ENCODE data around the gene BTBD6. TPM values are rescaled to one million over a fixed set of nuclear protein-coding genes. Genes with fewer than 3 reads are reported as not detected.
A peak's percentile ranks its signal among the peaks of the same experiment; 100 is the strongest.

The BTBD6 gene
- total and polyA plus RNA-seq, 2 experiments from 2014 or later: 2.2 to 11.6 TPM

DNA sequence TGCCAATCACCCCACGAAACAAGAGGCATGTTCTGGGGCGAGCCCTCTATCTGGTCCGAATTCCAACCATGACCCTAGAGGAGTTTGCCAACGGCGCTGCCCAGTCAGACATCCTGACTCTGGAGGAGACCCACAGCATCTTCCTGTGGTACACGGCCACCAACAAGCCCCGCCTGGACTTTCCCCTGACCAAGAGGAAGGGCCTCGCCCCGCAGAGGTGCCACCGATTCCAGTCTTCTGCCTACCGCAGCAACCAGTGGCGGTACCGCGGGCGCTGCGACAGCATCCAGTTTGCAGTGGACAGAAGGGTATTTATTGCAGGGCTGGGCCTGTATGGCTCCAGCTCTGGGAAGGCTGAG, 1.7 kb downstream of the BTBD6 start:
- TF ChIP-seq, protein P1, sequence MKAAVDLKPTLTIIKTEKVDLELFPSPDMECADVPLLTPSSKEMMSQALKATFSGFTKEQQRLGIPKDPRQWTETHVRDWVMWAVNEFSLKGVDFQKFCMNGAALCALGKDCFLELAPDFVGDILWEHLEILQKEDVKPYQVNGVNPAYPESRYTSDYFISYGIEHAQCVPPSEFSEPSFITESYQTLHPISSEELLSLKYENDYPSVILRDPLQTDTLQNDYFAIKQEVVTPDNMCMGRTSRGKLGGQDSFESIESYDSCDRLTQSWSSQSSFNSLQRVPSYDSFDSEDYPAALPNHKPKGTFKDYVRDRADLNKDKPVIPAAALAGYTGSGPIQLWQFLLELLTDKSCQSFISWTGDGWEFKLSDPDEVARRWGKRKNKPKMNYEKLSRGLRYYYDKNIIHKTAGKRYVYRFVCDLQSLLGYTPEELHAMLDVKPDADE (IDR thresholded peaks at IDR 0.05): no peak
- TF ChIP-seq, protein P2, sequence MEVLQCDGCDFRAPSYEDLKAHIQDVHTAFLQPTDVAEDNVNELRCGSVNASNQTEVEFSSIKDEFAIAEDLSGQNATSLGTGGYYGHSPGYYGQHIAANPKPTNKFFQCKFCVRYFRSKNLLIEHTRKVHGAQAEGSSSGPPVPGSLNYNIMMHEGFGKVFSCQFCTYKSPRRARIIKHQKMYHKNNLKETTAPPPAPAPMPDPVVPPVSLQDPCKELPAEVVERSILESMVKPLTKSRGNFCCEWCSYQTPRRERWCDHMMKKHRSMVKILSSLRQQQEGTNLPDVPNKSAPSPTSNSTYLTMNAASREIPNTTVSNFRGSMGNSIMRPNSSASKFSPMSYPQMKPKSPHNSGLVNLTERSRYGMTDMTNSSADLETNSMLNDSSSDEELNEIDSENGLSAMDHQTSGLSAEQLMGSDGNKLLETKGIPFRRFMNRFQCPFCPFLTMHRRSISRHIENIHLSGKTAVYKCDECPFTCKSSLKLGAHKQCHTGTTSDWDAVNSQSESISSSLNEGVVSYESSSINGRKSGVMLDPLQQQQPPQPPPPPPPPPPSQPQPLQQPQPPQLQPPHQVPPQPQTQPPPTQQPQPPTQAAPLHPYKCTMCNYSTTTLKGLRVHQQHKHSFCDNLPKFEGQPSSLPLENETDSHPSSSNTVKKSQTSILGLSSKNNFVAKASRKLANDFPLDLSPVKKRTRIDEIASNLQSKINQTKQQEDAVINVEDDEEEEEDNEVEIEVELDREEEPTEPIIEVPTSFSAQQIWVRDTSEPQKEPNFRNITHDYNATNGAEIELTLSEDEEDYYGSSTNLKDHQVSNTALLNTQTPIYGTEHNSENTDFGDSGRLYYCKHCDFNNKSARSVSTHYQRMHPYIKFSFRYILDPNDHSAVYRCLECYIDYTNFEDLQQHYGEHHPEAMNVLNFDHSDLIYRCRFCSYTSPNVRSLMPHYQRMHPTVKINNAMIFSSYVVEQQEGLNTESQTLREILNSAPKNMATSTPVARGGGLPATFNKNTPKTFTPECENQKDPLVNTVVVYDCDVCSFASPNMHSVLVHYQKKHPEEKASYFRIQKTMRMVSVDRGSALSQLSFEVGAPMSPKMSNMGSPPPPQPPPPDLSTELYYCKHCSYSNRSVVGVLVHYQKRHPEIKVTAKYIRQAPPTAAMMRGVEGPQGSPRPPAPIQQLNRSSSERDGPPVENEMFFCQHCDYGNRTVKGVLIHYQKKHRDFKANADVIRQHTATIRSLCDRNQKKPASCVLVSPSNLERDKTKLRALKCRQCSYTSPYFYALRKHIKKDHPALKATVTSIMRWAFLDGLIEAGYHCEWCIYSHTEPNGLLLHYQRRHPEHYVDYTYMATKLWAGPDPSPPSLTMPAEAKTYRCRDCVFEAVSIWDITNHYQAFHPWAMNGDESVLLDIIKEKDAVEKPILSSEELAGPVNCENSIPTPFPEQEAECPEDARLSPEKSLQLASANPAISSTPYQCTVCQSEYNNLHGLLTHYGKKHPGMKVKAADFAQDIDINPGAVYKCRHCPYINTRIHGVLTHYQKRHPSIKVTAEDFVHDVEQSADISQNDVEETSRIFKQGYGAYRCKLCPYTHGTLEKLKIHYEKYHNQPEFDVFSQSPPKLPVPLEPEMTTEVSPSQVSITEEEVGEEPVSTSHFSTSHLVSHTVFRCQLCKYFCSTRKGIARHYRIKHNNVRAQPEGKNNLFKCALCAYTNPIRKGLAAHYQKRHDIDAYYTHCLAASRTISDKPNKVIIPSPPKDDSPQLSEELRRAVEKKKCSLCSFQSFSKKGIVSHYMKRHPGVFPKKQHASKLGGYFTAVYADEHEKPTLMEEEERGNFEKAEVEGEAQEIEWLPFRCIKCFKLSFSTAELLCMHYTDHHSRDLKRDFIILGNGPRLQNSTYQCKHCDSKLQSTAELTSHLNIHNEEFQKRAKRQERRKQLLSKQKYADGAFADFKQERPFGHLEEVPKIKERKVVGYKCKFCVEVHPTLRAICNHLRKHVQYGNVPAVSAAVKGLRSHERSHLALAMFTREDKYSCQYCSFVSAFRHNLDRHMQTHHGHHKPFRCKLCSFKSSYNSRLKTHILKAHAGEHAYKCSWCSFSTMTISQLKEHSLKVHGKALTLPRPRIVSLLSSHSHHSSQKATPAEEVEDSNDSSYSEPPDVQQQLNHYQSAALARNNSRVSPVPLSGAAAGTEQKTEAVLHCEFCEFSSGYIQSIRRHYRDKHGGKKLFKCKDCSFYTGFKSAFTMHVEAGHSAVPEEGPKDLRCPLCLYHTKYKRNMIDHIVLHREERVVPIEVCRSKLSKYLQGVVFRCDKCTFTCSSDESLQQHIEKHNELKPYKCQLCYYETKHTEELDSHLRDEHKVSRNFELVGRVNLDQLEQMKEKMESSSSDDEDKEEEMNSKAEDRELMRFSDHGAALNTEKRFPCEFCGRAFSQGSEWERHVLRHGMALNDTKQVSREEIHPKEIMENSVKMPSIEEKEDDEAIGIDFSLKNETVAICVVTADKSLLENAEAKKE (CRISPR knock-in tag; IDR thresholded peaks at IDR 0.05): no peak
- TF ChIP-seq ZNF331 (CRISPR knock-in tag; IDR thresholded peaks at IDR 0.05; ENCODE audit: low read depth) (no peak), NANOG (IDR thresholded peaks at IDR 0.05; ENCODE audit: borderline replicate concordance) (no peak), EZH2phosphoT487 (IDR thresholded peaks at IDR 0.05; ENCODE audit: unreplicated experiment) (no peak), CTCF (conservative IDR thresholded peaks at IDR 0.05; ENCODE audit: low read depth in 2 of 2) (no peak), EZH2 (IDR thresholded peaks at IDR 0.05; ENCODE audit: low read depth, unreplicated experiment) (no peak), POLR2AphosphoS5 (IDR thresholded peaks at IDR 0.05; ENCODE audit: low read depth) (no peak), STAT1 (IDR thresholded peaks at IDR 0.05; ENCODE audit: unreplicated experiment) (no peak), ZNF114 (CRISPR knock-in tag; IDR thresholded peaks at IDR 0.05) (no peak), REST (IDR thresholded peaks at IDR 0.05; ENCODE audit: unreplicated experiment) (no peak), CREB1 (CRISPR knock-in tag; IDR thresholded peaks at IDR 0.05; ENCODE audit: low read depth) (no peak)
- no peak overlapping the region for H3K4me3 ChIP-seq
- no peaks in the 10 kb centered on the region for H3K4me1 ChIP-seq (ENCODE audit: insufficient read depth)
- H3K79me2 ChIP-seq (replicated peaks; ENCODE audit: insufficient read depth): 0 out of 2 replicates have a peak, but pooled peaks cover 3% of the 10 kb centered on the region
- H3K27ac ChIP-seq (ENCODE audit: low read depth): no peak overlapping the region
- H3K9me2 ChIP-seq (ENCODE audit: insufficient read depth): no peaks in the 10 kb centered on the region
- Mint-ChIP-seq H3K27ac (no peak overlapping the region), H3K36me3 (ENCODE audit: low read depth) (peaks cover 16% of the 10 kb centered on the region), H3K4me3 (peak overlapping the region; percentile 44; the same call in 2 of the 3 replicates), H3K27me3 (ENCODE audit: insufficient read depth, low read depth, poor library complexity) (peaks cover 14% of the 10 kb centered on the region), H3K4me1 (no peaks in the 10 kb centered on the region; the same call in 2 of the 3 replicates), H3K9me3 (no peaks in the 10 kb centered on the region)
- 0 out of 2 replicates have a peak, but pooled peaks cover 15% of the 10 kb centered on the region for H3F3A ChIP-seq (replicated peaks; ENCODE audit: low read depth)
- H3K27me3 ChIP-seq (ENCODE audit: insufficient read depth): no peaks in the 10 kb centered on the region
- no peaks in the 10 kb centered on the region for H3K36me3 ChIP-seq (ENCODE audit: insufficient read depth)
- DNase-seq (ENCODE audit: low spot score): no peak
- H4K20me1 ChIP-seq (replicated peaks; ENCODE audit: insufficient read depth): peaks cover 6% of the 10 kb centered on the region
- H2AFZ ChIP-seq: no peak overlapping the region
- ATAC-seq: no peak
- no peak overlapping the region for H3K4me2 ChIP-seq
